NT2/D1 (cell line): ENCODE data around the gene UBXN10.

Source experiments
- DNase-seq: peaks from one replicate; pipeline ENCODE4 v3.0.0-alpha.2; 2011; ENCODE audit warnings: low read depth, low spot score
- H3K27me3 ChIP-seq: 2 replicates; pipeline ENCODE4 v1.6.0; 2011; ENCODE audit warnings: mild to moderate bottlenecking; ENCODE audit not compliant: insufficient read length, insufficient read depth
- H3K36me3 ChIP-seq: 2 replicates; pipeline ENCODE4 v1.6.1; 2011; ENCODE audit warnings: mild to moderate bottlenecking, low read length, mixed read lengths; ENCODE audit not compliant: insufficient read depth, insufficient read length
- H3K4me1 ChIP-seq: 2 replicates; pipeline ENCODE4 v1.5.1; 2011; ENCODE audit not compliant: insufficient read depth, insufficient read length
- H3K4me3 ChIP-seq: 2 replicates; pipeline ENCODE4 v1.5.1; 2011; ENCODE audit warnings: low read depth; ENCODE audit not compliant: insufficient read length
- H3K9ac ChIP-seq: 2 replicates; pipeline ENCODE4 v1.6.0; 2011; ENCODE audit warnings: low read depth; ENCODE audit not compliant: insufficient read length
- H3K9me3 ChIP-seq: 2 replicates; pipeline ENCODE4 v1.5.1; 2011; ENCODE audit warnings: mild to moderate bottlenecking, low read length; ENCODE audit not compliant: insufficient read depth
- SUZ12 ChIP-seq: IDR thresholded peaks from 2 replicates; pipeline ENCODE4 v1.6.1; 2011; ENCODE audit not compliant: insufficient read length, insufficient read depth; ENCODE audit errors: extremely low read depth
- YY1 ChIP-seq: IDR thresholded peaks from 2 replicates; pipeline ENCODE4 v1.6.1; 2011; ENCODE audit not compliant: insufficient read length, insufficient read depth
- ZNF274 ChIP-seq: IDR thresholded peaks from 2 replicates; pipeline ENCODE4 v1.6.1; 2011; ENCODE audit warnings: mild to moderate bottlenecking, low read depth, low read length

Gene UBXN10

DNA sequence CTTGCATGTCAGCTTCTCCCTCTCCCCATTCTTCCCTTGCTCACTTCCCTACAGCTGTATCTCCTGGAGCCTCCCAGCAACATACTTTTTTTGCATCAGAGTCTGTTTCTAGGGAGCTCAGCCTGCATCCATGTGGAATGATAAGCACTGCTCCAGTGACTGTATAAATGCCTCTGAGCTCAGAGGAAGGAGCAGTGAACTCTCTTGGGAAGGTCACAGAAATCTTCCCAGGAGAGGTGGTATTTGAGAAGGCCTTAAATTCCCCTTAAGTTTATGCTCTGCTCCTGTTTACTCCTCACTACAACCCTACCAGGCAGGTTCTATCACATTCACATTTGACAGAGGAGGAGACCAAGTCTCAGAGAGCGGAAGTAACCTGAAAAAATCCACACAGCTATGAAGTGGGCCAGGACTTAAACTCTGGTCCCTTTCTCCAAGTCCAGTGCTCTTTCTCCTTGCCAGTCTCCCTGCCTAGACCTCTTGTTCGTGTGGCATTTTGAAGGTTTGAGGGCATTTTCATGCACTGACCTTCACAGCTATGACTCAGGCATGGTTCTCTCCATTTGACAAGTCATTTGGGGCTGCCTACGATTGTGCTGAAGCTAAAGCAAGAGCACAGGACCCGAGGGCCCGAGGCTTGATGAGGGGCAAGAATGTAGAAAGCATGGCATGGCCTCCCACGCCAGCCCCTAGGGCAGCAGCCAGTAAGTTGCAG is 5.6 kb upstream of the UBXN10 start:
- no peak overlapping the region for H3K9ac ChIP-seq
- H3K36me3 ChIP-seq = no peaks in the 10 kb centered on the region
- DNase-seq = no peak
- H3K4me3 ChIP-seq = no peak overlapping the region
- H3K4me1 ChIP-seq = peaks cover under 1% of the 10 kb centered on the region
- no peaks in the 10 kb centered on the region for H3K27me3 ChIP-seq
- H3K9me3 ChIP-seq = no peaks in the 10 kb centered on the region
- TF ChIP-seq SUZ12 (no peak), YY1 (no peak), ZNF274 (no peak)

DNA sequence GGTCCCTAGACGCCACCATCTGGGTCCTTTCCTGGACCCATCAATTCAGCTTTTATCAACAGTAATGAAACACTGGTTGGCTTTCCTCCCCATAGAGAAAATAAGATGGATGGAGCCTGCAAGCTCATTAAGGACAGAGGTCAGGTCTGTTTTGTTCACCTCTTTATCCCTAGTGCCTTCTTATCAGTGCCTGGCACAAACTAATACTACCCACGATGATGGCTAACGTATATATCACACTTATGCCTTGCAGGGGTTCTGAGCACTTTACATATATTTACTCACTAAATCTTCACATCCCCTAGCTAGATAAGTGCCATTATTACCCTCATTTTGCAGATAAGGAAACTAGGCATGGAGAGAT is 5.1 kb upstream of the UBXN10 start:
- H3K4me3 ChIP-seq = no peak overlapping the region
- TF ChIP-seq SUZ12 (no peak), YY1 (no peak), ZNF274 (no peak)
- no peaks in the 10 kb centered on the region for H3K27me3 ChIP-seq
- H3K36me3 ChIP-seq = no peaks in the 10 kb centered on the region
- H3K9me3 ChIP-seq = no peaks in the 10 kb centered on the region
- no peak overlapping the region for H3K9ac ChIP-seq
- H3K4me1 ChIP-seq = peaks cover 3% of the 10 kb centered on the region
- no peak for DNase-seq

DNA sequence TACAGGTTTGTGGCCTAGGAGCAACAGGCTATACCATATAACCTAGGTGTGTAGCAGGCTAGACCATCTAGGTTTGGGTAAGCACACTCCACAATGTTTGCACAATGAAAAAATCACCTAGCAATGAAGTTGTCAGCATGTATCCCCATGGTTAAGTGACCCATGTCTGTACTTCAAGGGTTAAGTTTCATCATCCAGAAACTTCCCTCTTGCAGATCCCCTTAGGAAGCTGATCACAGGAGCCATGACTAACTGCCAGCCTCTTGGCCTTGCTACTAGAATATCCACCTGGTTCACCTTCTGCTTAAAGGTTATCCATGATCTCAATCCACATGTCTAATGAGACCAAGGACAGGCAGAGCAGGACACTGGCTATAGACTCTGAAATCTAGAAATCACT is 3.5 kb upstream of the UBXN10 start:
- no peaks in the 10 kb centered on the region for H3K9me3 ChIP-seq
- H3K4me1 ChIP-seq = peaks cover 7% of the 10 kb centered on the region
- H3K27me3 ChIP-seq = no peaks in the 10 kb centered on the region
- H3K9ac ChIP-seq = no peak overlapping the region
- DNase-seq = no peak
- TF ChIP-seq ZNF274 (no peak), YY1 (no peak), SUZ12 (no peak)
- H3K36me3 ChIP-seq = no peaks in the 10 kb centered on the region
- no peak overlapping the region for H3K4me3 ChIP-seq

- Histone ChIP-seq H3K27me3 (no peaks in the 10 kb centered on the region), H3K4me1 (peaks cover 7% of the 10 kb centered on the region)
- no peak for TF ChIP-seq YY1
- no peak for TF ChIP-seq ZNF274
- TF ChIP-seq SUZ12 = no peak
Observed at GRCh38 chr1:20183035-20183434, 2.9 kb upstream of the UBXN10 start.

GRCh38 chr1:20183616-20184271 is 2.2 kb upstream of the UBXN10 start:
- Histone ChIP-seq H3K36me3 (no peaks in the 10 kb centered on the region), H3K4me3 (no peak overlapping the region), H3K4me1 (peaks cover 7% of the 10 kb centered on the region), H3K27me3 (no peaks in the 10 kb centered on the region), H3K9me3 (no peaks in the 10 kb centered on the region), H3K9ac (no peak overlapping the region)
- DNase-seq = no peak
- TF ChIP-seq ZNF274 (no peak), SUZ12 (no peak), YY1 (no peak)

More at GRCh38 chr1:20183035-20183434, 2.9 kb upstream of the UBXN10 start:
- Histone ChIP-seq H3K9ac (no peak overlapping the region), H3K4me3 (no peak overlapping the region), H3K36me3 (no peaks in the 10 kb centered on the region), H3K9me3 (no peaks in the 10 kb centered on the region)
- no peak for DNase-seq

DNA sequence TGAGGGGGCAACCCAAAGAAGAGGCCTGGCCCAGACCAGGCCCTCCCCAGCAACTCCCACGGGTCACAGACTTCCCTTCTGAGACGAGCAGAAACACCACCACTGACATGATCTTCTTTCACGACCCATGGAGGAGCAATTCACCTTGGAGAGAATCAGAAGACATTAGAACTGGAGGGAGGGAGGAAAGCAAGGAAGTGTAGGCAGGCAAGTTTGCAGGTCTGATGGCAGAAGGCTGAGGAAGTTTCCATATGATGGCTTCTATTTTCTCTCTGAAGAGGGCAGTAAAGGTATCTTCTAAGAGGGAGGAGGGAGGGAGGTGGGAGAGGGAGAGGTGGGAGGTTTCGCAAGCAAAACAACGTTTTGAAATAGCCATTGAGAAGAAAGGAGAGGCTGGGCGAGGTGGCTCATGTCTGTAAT is 1.4 kb upstream of the UBXN10 start:
- DNase-seq = no peak
- Histone ChIP-seq H3K9me3 (no peaks in the 10 kb centered on the region), H3K9ac (no peak overlapping the region), H3K36me3 (no peaks in the 10 kb centered on the region), H3K27me3 (no peaks in the 10 kb centered on the region), H3K4me1 (peaks cover 7% of the 10 kb centered on the region), H3K4me3 (no peak overlapping the region)
- TF ChIP-seq ZNF274 = no peak
- no peak for TF ChIP-seq SUZ12
- no peak for TF ChIP-seq YY1

- no peak for TF ChIP-seq YY1
- TF ChIP-seq ZNF274 = no peak
- no peak for TF ChIP-seq SUZ12
- Histone ChIP-seq H3K4me1 (peaks cover 7% of the 10 kb centered on the region), H3K9ac (peak overlapping the region; percentile 69), H3K27me3 (no peaks in the 10 kb centered on the region), H3K36me3 (no peaks in the 10 kb centered on the region), H3K4me3 (peak overlapping the region; percentile 27), H3K9me3 (no peaks in the 10 kb centered on the region)
- DNase-seq = no peak
Observed at GRCh38 chr1:20184997-20185833, 681 bp upstream of the UBXN10 start.
